ENCODE data around the gene CALM3.

The CALM3 gene

DNA sequence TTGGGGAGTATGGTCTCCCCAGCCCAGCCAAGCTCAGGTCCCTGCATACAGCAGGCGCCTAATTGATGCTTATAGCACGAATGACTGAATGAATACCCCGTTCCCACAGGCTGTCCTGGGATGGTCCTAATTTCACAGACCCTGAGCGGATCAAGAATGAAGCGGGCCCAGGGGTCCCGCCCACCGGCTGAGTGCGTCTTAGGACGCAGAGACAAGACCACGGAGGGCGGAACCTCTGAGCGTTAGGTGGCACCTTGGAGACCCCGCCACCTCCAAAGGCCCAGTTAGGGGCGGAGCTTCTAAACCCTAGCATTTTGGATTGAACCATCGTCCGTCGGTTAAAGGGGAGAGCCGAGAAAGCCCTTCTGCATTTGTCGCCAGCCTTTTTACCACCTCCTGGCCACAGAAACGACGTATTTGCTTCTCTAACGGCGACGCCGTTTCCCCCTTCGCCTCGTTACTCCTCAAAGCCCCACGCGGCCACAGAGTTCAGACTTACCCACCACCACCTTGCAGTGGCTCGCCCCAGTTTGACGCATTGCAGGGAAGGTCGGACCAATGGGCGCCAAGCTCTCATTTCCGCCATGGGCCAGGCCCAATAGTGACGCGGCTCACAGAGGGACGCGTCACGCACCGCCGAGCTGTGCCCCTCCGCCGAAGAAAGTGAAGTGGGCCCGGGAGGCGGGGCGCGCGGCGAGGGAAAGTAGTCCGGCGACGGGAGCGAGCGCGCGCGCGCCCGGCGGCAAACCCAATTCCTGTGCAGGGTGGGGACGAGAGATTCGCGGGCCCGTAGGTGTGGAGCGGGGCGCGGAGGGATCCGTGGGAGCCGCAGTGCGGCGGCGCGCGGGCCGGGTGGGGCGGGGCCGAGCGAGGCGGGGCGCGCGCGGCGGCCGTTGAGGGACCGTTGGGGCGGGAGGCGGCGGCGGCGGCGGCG lies 479 bp upstream of the CALM3 start:
- DNase-seq, result peak; percentile 90

- DNase-seq, result no peak
Measured at GRCh38 chr19:46602392-46603194, 1.5 kb downstream of the CALM3 start.

GRCh38 chr19:46603195-46603637 lies 2.1 kb downstream of the CALM3 start:
- no peak for DNase-seq

- no peak for DNase-seq
Measured at GRCh38 chr19:46603752-46604231, 2.7 kb downstream of the CALM3 start.

GRCh38 chr19:46604781-46605355 lies 3.7 kb downstream of the CALM3 start:
- DNase-seq, result no peak

GRCh38 chr19:46605356-46605821 lies 4.3 kb downstream of the CALM3 start:
- DNase-seq, result no peak

- DNase-seq, result no peak
Measured at GRCh38 chr19:46606019-46606418, 4.9 kb downstream of the CALM3 start.

DNA sequence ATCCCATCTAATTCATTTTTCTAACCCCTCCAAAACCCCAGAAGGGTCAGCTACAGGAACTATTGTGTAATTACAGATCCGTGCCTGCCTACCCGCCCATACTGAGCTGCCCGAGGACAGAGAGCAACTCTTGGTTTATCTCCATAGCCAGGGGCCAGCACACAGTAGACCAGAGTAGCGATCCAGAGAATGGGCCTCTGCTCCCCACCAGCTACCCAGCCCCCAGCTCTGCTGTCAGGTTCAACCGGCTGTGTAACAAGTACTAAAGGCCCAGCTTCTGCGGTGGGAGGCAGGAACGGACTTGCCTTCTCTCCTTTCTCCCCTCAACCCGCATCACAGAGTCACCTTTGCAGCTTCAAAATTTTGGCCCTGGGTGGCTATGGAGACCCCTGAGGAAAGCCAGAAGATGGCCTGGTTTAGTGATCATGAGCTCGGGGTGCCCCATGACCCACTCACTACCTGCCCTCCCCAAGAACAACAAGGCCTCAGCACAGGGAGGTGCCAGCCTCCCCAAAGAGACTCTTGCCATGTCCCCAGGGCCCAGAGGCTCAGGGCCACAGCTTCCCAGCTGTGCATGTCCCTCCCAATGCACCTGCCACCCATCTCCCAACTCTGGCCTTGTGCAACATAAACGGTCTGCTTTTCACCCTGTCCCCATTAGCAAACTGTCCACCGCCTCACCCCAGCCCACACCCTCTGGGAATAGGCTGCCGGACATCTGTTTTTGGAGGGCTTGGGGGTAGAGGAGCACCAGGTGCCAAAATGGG lies 5.7 kb downstream of the CALM3 start:
- no peak for DNase-seq

GRCh38 chr19:46607448-46607841 lies 6.3 kb downstream of the CALM3 start:
- DNase-seq, result no peak

- DNase-seq, result no peak
Measured at GRCh38 chr19:46608178-46608577, 7.0 kb downstream of the CALM3 start.

- DNase-seq, result no peak
Measured at GRCh38 chr19:46608581-46609345, 7.6 kb downstream of the CALM3 start.

- no peak for DNase-seq
Measured at GRCh38 chr19:46609511-46610412, 8.6 kb downstream of the CALM3 start.

- DNase-seq, result no peak
Measured at GRCh38 chr19:46610413-46610775, 9.3 kb downstream of the CALM3 start.

DNA sequence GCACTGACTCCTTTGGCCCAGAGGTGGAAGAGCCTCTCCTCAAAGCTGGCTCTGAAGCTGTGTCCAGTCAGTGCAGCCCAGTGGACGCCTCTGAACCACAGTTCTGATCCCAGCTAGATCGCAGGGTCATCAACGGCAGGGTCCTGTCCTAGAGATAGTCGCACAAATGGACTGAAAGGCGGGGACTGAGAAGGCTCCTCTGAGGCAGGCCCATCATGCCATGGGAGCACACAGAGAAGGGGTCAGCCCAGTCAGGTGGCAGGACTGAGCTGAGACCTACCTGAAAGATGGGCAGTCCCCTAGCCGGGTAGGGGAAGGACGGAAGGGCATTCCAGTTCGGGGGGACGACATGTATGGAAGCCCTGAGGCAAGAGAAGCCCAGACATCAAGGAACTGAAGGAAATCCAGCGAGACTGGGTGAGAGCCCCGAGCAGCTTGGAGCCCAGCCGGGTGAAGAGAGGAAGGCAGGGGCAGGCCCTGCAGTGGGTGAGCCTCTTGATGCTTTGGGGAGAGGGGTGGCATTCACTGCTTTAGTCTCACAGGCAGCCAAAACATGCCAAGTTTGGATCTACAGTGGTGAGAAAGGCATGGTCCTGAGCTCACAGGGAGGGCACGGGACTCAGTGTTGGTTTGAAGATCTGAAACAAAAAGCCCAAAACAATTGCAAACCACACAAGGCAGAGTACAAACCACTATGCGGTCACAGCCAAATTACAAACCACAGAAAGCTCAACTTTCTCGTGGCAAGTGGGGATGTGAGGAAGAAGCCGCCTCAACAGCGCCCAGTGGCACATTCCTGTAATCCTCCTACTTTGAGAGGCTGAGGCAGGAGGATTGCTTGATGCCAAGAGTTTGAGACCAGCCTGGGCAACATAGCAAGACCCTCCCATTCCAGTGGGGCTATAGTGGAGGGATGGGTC lies 10.0 kb downstream of the CALM3 start:
- no peak for DNase-seq

GRCh38 chr19:46611776-46612175 lies 10.6 kb downstream of the CALM3 start:
- DNase-seq, result no peak

- no peak for DNase-seq
Measured at GRCh38 chr19:46613525-46613924, 12.4 kb downstream of the CALM3 start.

GRCh38 chr19:46614114-46614722 lies 13.1 kb downstream of the CALM3 start:
- DNase-seq, result peak; percentile 77

GRCh38 chr19:46615966-46616365 lies 14.8 kb downstream of the CALM3 start:
- no peak for DNase-seq
